GM20000 (cell line): ENCODE measurements around the gene GALNTL6.

Experiments
- DNase-seq: peaks from one replicate; pipeline ENCODE4 v3.0.0; 2012; ENCODE audit warnings: low spot score
- TF ChIP-seq, protein P1 (sequence below): IDR thresholded peaks from 2 replicates; pipeline ENCODE4 v1.5.1; 2012; ENCODE audit warnings: mild to moderate bottlenecking, control low read depth; ENCODE audit errors: extremely low read depth, missing control alignments

GALNTL6 gene

GRCh38 chr4:172521680-172522079, 708.5 kb downstream of the GALNTL6 start:
- DNase-seq, result no peak
- TF ChIP-seq, protein P1, sequence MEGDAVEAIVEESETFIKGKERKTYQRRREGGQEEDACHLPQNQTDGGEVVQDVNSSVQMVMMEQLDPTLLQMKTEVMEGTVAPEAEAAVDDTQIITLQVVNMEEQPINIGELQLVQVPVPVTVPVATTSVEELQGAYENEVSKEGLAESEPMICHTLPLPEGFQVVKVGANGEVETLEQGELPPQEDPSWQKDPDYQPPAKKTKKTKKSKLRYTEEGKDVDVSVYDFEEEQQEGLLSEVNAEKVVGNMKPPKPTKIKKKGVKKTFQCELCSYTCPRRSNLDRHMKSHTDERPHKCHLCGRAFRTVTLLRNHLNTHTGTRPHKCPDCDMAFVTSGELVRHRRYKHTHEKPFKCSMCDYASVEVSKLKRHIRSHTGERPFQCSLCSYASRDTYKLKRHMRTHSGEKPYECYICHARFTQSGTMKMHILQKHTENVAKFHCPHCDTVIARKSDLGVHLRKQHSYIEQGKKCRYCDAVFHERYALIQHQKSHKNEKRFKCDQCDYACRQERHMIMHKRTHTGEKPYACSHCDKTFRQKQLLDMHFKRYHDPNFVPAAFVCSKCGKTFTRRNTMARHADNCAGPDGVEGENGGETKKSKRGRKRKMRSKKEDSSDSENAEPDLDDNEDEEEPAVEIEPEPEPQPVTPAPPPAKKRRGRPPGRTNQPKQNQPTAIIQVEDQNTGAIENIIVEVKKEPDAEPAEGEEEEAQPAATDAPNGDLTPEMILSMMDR, result no peak

- no peak for DNase-seq
- TF ChIP-seq, protein P1, result no peak
These were observed 730.0 kb downstream of the GALNTL6 start for GRCh38 chr4:172543249-172543648.

DNA sequence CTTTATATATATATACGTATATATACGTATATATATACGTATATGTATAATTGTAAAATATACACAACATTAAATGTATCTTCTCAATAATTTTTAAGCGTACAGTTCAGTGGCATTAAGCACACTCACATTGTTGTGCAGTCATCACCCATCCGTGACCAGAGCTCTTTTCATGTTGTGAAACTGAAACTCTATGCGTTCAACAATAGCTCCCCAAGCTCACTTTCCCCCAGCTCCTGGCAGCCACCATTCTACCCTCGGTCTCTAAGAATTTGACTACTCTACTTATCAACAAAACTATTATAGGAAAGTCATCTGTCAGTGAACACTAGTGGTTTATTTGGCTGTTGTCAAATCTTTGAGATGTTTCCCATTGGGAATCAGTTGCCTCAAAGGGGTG, 733.6 kb downstream of the GALNTL6 start:
- no peak for DNase-seq
- TF ChIP-seq, protein P1, result no peak

DNA sequence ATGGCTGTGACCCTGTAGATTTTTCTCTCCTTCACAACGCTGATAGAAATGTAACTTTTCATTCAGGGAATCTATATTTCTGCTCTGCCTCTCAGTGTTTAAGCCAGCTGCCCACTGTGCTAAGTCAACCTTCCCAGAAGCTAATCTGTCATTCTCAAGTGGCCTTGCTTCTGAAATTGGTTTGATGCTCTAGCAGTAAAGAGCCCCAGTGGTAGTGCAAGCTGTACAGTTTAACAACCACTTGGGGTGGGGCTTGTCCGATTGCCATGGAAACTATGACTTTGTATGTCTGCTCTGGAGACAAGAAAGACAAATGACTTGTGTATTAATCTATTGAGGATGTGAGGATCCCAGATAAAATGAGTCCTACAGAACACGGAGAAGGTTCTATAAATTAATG, 734.5 kb downstream of the GALNTL6 start:
- no peak for DNase-seq
- TF ChIP-seq, protein P1, result no peak

DNA sequence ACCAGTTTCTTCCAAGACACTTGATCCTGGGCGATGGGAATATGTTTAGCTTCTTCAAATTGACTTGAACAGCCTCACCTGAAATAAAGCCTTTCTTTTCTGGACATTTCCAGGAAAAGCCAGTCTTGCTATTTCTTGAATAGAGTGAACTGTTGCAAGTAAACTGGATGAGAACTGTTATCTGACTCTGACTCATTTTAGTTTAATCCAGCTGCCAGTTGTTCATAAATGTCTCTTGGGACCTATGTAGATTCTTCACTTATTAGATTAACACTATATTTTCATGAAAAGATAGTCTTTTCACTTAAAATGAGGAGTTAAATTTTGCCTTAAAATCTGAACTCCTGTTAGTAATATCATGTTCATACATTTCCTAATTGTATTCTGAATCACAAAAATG, 740.0 kb downstream of the GALNTL6 start:
- TF ChIP-seq, protein P1, result no peak

DNA sequence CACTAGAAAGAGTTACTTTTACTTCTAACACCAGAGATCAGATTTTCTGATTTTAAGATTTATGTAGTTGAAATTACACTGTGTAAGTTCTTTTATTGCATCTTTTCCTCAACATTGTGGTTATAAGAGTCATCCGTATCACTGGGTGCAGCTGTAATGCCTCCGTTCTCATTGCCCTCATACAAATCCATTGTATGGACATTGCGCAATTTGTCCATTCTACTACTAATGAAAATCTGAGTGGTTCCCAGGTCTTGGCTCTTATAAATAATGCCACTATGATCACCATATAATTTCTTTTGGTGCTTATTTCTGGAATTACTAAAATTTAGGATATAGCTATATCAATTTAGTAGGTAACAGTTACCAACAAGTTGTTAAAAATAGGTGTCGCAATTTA, 741.4 kb downstream of the GALNTL6 start:
- TF ChIP-seq, protein P1, result no peak
- no peak for DNase-seq

More for the DNA sequence above, 740.0 kb downstream of the GALNTL6 start:
- DNase-seq, result no peak

DNA sequence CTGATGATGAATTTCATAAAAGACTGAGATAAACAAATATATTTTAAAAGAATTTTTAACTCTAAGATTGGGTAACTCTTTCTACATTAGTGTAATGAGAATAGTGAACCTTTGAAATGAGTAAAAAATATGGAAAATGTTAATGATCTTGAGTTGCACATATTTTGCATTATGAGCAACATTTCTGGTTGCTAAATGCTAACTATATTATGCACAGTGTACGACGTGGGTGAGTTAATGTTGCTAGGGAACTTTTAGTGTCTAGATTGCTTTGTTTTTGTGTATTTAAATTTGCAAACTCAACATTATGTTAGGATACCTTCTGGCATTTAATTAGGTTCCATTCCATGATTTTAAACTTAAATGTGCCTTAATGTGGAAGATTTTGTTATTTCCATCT, 742.5 kb downstream of the GALNTL6 start:
- TF ChIP-seq, protein P1, result no peak
- DNase-seq, result no peak

DNA sequence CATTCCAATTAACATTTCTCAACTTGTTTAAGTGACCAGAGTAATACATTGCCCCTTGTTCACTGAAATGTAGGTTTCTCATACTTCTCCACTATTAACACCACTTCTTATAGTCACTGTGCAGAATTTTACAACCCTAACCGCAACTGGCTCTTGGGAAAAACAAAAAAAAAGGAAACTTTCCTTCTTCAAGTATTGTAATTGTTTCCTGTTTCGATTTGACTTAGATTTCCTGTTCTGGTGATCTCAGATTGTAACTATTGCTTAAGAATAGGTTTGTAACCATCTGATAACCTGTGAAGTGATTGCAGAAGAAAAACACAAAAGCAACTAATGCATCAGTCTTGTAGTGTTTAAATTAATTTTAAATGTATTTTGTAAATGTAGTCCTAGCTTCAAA, 760.7 kb downstream of the GALNTL6 start:
- no peak for DNase-seq
- TF ChIP-seq, protein P1, result no peak
